SU-DHL-6 (cell line): ENCODE measurements around the gene ATXN7L1.

Experiments used
- H2AFZ ChIP-seq: fragments of 200-600 bp; sonication (generic); 2 replicates; pipeline ENCODE4 v1.6.1; 2014; ENCODE audit warnings: low read depth, mild to moderate bottlenecking, moderate library complexity, mixed read lengths, antibody characterized with exemption, low read length; ENCODE audit not compliant: severe bottlenecking
- H3F3A ChIP-seq: fragments of 200-600 bp; shearing (Covaris generic); 2 replicates; pipeline ENCODE4 v1.6.0; 2016; ENCODE audit warnings: antibody characterized with exemption, mild to moderate bottlenecking; ENCODE audit not compliant: insufficient read depth
- H3K27ac ChIP-seq: fragments of 200-600 bp; sonication (generic); 2 replicates; pipeline ENCODE4 v1.5.1; 2016; ENCODE audit warnings: low read depth, mild to moderate bottlenecking, low read length, moderate library complexity, mixed read lengths
- H3K27me3 ChIP-seq: fragments of 200-600 bp; sonication (generic), shearing (Covaris generic); 2 replicates; pipeline ENCODE4 v1.6.0; 2014; ENCODE audit warnings: mild to moderate bottlenecking, low read length
- H3K36me3 ChIP-seq: fragments of 200-600 bp; sonication (generic); 2 replicates; pipeline ENCODE4 v1.6.1; 2014; ENCODE audit warnings: mild to moderate bottlenecking, low read length, mixed read lengths
- H3K4me2 ChIP-seq: fragments of 300-600, 200-600 bp; shearing (Covaris generic), sonication (generic); 2 replicates; pipeline ENCODE4 v1.6.0; 2014; ENCODE audit warnings: low read length, low read depth, mild to moderate bottlenecking; ENCODE audit not compliant: poor library complexity, severe bottlenecking
- H3K4me3 ChIP-seq: fragments of 200-600 bp; sonication (generic); 2 replicates; pipeline ENCODE4 v1.5.1; 2014; ENCODE audit warnings: antibody characterized with exemption, low read length, mild to moderate bottlenecking, mixed read lengths; ENCODE audit not compliant: insufficient read depth, poor library complexity, severe bottlenecking
- H3K79me2 ChIP-seq: fragments of 200-600 bp; sonication (generic); 2 replicates; pipeline ENCODE4 v1.6.1; 2014; ENCODE audit warnings: mild to moderate bottlenecking, low read length, moderate library complexity; ENCODE audit not compliant: insufficient read depth
- H3K9ac ChIP-seq: fragments of 200-600 bp; sonication (generic); 2 replicates; pipeline ENCODE4 v1.7.0; 2014; ENCODE audit warnings: mild to moderate bottlenecking, low read length
- H3K9me2 ChIP-seq: fragments of 200-600 bp; sonication (generic); replicated peaks from 2 replicates; pipeline ENCODE4 v1.6.1; 2014; ENCODE audit warnings: low read length; ENCODE audit not compliant: insufficient read depth
- H3K9me3 ChIP-seq: fragments of 200-600 bp; sonication (generic); 2 replicates; pipeline ENCODE4 v1.6.1; 2014; ENCODE audit warnings: low read length, mixed read lengths; ENCODE audit not compliant: insufficient read depth
- H4K20me1 ChIP-seq: fragments of 200-600 bp; sonication (generic); 2 replicates; pipeline ENCODE4 v1.6.1; 2014; ENCODE audit warnings: low read depth, mild to moderate bottlenecking, antibody characterized with exemption, low read length, moderate library complexity, mixed read lengths
- EZH2phosphoT487 ChIP-seq: fragments of 200-600 bp; sonication (generic), shearing (Covaris generic); conservative IDR thresholded peaks from 2 replicates; pipeline ENCODE4 v1.6.1; 2018; ENCODE audit warnings: mild to moderate bottlenecking, antibody characterized with exemption, low read length, moderate library complexity, mixed read lengths
- TF ChIP-seq, protein P1 (sequence below): fragments of 200-600 bp; sonication (generic); IDR thresholded peaks from one replicate; pipeline ENCODE4 v1.5.1; 2017; ENCODE audit warnings: antibody characterized with exemption, mild to moderate bottlenecking, low read length, moderate library complexity; ENCODE audit not compliant: insufficient read depth, poor library complexity, severe bottlenecking

ATXN7L1 gene

DNA sequence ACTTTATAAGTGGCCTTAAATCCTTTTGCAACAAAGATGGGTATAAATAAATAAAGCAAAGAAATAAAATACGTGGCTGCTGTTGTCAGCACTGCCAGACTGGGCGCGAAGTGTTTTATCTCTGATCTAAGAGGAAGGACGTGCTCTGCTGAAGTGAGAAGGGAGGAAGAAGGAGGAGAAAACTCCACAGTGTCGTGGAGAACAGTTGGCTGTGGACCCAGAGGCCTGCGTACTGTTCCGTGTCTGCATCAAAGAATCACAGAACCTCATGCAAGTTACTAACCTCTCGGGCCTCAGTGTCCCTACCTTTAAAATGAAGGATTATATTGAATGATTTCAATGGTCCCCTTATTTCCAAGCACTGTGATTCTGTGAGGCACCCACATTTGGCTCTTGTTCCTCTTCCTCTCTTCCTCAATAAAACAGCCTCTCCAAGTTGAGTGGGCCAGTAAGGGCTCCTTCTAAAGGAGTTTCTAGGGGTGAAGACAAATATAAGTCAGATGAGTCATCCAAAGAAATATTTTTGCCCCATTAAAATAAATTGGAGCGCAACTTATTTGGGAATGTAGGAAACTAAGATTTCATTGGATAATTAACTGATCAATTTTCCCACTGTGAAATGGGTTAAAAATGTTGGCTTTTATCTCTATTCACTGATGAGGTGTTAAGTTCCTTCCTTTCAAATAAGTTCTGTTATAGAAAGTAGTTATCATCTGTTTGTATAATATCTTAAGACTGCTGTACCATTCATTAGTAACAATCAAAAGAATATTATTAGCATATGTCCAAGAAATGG, 168.2 kb downstream of the ATXN7L1 start:
- Histone ChIP-seq H3K4me3 (no peak overlapping the region), H3K27me3 (no peaks in the 10 kb centered on the region), H3K79me2 (no peaks in the 10 kb centered on the region), H3K4me2 (no peak overlapping the region), H3F3A (no peaks in the 10 kb centered on the region), H3K9me3 (peaks cover 29% of the 10 kb centered on the region; the same call in 1 of the 2 replicates), H3K27ac (no peak overlapping the region), H3K36me3 (no peaks in the 10 kb centered on the region), H2AFZ (no peak overlapping the region), H3K9me2 (no peaks in the 10 kb centered on the region), H3K9ac (no peak overlapping the region), H4K20me1 (no peaks in the 10 kb centered on the region)
- TF ChIP-seq, protein P1, sequence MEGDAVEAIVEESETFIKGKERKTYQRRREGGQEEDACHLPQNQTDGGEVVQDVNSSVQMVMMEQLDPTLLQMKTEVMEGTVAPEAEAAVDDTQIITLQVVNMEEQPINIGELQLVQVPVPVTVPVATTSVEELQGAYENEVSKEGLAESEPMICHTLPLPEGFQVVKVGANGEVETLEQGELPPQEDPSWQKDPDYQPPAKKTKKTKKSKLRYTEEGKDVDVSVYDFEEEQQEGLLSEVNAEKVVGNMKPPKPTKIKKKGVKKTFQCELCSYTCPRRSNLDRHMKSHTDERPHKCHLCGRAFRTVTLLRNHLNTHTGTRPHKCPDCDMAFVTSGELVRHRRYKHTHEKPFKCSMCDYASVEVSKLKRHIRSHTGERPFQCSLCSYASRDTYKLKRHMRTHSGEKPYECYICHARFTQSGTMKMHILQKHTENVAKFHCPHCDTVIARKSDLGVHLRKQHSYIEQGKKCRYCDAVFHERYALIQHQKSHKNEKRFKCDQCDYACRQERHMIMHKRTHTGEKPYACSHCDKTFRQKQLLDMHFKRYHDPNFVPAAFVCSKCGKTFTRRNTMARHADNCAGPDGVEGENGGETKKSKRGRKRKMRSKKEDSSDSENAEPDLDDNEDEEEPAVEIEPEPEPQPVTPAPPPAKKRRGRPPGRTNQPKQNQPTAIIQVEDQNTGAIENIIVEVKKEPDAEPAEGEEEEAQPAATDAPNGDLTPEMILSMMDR: no peak
- TF ChIP-seq EZH2phosphoT487: no peak

DNA sequence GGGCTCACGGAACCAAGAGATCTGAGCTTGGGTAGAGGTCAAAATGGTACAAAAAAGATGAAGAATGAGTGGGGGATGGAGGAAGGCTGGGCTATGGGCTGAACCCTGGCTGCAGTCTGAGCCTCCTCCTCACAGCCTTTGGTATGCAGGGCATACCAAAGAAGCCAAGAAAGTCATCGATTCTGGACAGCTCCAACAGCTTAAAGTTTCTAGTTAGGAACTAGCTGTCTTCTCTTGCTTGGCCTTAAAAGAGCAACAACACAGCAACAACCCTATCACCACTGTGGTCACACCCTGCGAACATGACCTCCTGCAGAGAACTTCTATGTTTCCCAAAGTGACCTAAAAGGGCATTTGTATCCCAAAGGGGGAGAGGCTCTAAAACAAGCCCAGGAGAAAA, 169.0 kb downstream of the ATXN7L1 start:
- no peaks in the 10 kb centered on the region for H3K79me2 ChIP-seq
- TF ChIP-seq, protein P1: no peak
- no peak for TF ChIP-seq EZH2phosphoT487

DNA sequence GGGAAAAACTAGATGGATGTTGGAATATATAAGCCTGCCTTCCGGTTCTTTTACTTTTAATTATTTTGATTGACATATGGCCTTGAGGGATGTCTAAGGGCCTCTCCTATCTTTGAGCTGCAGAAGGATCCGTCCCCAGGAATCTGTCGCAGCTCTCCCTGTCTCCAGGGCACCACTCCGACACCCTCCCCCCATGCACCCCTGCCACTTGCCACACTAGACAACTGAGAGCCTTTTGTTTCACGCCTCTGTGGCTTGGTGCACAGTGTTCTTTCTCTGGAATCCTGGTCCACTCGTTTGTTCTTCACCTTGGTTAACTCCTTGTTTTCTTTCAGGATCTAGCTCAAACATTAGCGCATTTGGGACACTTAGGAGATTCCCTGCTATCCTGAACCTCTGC, 171.0 kb downstream of the ATXN7L1 start:
- Histone ChIP-seq H3K27ac (no peak overlapping the region), H3K9ac (no peak overlapping the region), H3K79me2 (no peaks in the 10 kb centered on the region)

More for the DNA sequence above, 169.0 kb downstream of the ATXN7L1 start:
- Histone ChIP-seq H4K20me1 (no peaks in the 10 kb centered on the region), H3K36me3 (no peaks in the 10 kb centered on the region), H3K4me3 (no peak overlapping the region), H3K27ac (no peak overlapping the region), H3K9me3 (peaks cover 22% of the 10 kb centered on the region; the same call in 1 of the 2 replicates), H2AFZ (no peak overlapping the region), H3F3A (no peaks in the 10 kb centered on the region), H3K9ac (no peak overlapping the region), H3K9me2 (no peaks in the 10 kb centered on the region), H3K27me3 (no peaks in the 10 kb centered on the region), H3K4me2 (no peak overlapping the region)

More for the DNA sequence above, 171.0 kb downstream of the ATXN7L1 start:
- H3K9me2 ChIP-seq: no peaks in the 10 kb centered on the region
- H2AFZ ChIP-seq: no peak overlapping the region
- no peaks in the 10 kb centered on the region for H4K20me1 ChIP-seq
- TF ChIP-seq, protein P1: no peak
- TF ChIP-seq EZH2phosphoT487: no peak
- 0 out of 2 replicates have a peak, but pooled peaks cover 4% of the 10 kb centered on the region for H3K9me3 ChIP-seq
- no peak overlapping the region for H3K4me2 ChIP-seq
- H3K36me3 ChIP-seq: no peaks in the 10 kb centered on the region
- H3F3A ChIP-seq: no peaks in the 10 kb centered on the region
- H3K4me3 ChIP-seq: no peak overlapping the region
- no peaks in the 10 kb centered on the region for H3K27me3 ChIP-seq
